Measurements from ENCODE around the gene GPR39.
A peak's percentile ranks its signal among the peaks of the same experiment; 100 is the strongest.

GPR39 gene

DNA sequence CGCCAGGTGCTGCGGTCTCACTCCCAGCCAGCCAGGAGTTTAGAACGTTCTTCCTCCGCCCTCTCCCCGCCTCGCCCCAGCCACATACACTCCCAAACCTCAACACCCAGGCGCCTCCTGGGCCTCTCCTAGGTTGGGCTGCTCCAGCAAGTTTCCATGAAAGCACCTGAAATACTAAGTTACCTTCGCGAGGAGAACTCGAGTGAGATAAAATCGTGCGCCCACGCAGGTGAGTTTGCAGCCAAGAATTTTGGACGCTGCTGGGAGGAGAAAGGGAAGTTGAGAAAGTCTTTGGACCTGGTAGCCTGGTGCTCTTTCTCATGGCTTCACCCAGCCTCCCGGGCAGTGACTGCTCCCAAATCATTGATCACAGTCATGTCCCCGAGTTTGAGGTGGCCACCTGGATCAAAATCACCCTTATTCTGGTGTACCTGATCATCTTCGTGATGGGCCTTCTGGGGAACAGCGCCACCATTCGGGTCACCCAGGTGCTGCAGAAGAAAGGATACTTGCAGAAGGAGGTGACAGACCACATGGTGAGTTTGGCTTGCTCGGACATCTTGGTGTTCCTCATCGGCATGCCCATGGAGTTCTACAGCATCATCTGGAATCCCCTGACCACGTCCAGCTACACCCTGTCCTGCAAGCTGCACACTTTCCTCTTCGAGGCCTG is at the start of gene GPR39:
TSS of gene GPR39 (plus strand) at position 83 of the 673 bp plus-strand sequence.
- H3K4me3 ChIP-seq (ENCODE audit: low read depth, low read length): peak within 1 kb of the TSS; percentile 45
- TF ChIP-seq, protein P1, sequence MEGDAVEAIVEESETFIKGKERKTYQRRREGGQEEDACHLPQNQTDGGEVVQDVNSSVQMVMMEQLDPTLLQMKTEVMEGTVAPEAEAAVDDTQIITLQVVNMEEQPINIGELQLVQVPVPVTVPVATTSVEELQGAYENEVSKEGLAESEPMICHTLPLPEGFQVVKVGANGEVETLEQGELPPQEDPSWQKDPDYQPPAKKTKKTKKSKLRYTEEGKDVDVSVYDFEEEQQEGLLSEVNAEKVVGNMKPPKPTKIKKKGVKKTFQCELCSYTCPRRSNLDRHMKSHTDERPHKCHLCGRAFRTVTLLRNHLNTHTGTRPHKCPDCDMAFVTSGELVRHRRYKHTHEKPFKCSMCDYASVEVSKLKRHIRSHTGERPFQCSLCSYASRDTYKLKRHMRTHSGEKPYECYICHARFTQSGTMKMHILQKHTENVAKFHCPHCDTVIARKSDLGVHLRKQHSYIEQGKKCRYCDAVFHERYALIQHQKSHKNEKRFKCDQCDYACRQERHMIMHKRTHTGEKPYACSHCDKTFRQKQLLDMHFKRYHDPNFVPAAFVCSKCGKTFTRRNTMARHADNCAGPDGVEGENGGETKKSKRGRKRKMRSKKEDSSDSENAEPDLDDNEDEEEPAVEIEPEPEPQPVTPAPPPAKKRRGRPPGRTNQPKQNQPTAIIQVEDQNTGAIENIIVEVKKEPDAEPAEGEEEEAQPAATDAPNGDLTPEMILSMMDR (IDR thresholded peaks at IDR 0.05; ENCODE audit: control insufficient read depth, extremely low read depth, insufficient read depth): no peak
- DNase-seq (ENCODE audit: low read depth): no peak

DNA sequence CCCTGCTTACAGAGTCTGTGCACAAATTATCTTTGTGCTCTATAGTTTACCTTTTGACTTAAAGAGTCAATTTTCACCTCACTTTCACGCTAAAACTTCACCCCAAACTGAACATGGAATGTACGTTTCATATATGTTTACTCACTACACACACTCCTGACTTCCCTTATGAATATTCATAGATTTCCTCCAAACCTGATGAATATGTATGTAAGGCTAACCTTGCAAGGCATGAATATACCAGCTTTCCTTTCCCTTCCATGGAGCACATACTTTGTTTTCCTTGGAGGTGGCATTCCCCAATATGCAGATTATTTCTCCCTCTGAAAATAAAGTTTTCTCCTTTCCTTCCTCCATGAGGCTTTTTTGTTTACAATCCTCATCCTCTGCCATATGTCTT is 48.4 kb upstream of the GPR39 start:
- no peak overlapping the region for H3K4me3 ChIP-seq (ENCODE audit: low read depth, low read length)
- TF ChIP-seq, protein P1 (IDR thresholded peaks at IDR 0.05; ENCODE audit: control insufficient read depth, extremely low read depth, insufficient read depth): no peak
- DNase-seq (ENCODE audit: low read depth): no peak

DNA sequence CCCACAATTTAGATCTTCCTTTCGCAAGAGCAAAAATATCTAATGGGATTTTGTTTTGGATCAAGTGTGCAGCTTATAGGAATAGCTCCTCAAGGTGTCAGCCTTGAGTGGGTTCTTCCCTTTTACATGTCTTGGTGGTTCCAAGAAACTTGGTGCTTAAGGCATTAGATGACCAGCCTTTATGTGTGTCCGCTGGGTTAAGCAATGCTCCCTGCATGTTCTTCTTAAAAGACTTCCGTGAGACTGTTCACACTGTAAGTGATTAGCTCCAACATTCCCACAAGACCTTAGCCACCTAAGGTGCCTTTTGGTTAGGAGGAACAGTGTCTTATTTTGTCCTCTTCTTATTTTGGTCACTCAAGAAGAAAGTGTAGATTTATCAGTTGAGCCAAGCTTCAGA is 44.3 kb upstream of the GPR39 start:
- H3K4me3 ChIP-seq (ENCODE audit: low read depth, low read length): no peak overlapping the region
- no peak for DNase-seq (ENCODE audit: low read depth)
- TF ChIP-seq, protein P1 (IDR thresholded peaks at IDR 0.05; ENCODE audit: control insufficient read depth, extremely low read depth, insufficient read depth): no peak

DNA sequence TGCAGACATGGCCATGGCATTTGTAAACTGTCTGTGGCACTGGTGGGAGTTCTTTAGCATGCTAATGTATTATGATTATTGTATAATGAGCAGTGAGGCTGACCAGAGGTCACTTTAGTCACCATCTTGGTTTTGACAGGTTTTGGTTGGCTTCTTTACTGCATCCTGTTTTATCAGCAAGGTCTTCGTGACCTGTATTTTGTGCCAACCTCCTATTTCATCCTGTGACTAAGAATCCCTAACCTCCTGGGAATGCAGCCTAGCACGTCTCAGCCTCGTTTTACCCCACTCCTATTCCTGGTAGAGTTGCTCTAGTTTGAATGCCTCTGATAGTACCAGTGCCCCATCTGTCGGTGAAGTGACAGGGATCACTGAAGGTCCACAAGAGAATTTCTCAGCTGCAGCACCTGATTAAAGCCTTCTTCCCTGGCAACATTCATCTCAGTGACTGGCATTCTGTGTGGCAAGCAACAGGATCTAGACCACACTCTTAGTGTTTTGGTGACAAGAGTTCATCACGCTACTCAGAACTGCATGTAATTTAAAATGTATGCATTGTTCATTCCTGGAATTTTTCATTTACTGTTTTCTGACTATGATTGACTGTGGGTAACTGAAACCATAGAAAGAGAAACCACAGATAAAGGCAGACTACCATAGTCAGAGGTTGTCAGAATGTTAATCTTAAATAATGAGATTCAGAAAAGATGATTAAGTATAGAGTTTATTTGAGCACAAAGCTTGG is 43.0 kb upstream of the GPR39 start:
- DNase-seq (ENCODE audit: low read depth): no peak
- TF ChIP-seq, protein P1 (IDR thresholded peaks at IDR 0.05; ENCODE audit: control insufficient read depth, extremely low read depth, insufficient read depth): no peak

DNA sequence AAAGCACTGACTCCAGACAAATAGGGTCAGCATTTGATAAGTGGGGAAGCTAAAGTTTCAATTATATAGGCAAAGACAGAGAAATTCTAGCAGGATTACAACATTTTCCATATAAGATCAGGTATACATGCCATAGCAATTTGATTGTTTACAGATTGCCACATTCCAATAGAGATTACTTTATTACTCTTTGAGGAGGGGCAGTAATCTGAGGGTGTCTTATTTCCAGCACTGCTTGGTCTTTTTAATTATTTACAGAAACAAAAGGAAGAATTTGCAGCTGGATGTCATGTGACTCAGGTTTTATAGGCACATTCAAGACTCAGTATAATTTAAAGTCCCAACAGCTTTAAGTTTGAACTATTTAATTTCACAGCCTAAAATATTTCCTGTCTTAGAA is 42.5 kb upstream of the GPR39 start:
- TF ChIP-seq, protein P1 (IDR thresholded peaks at IDR 0.05; ENCODE audit: control insufficient read depth, extremely low read depth, insufficient read depth): no peak
- no peak overlapping the region for H3K4me3 ChIP-seq (ENCODE audit: low read depth, low read length)
- no peak for DNase-seq (ENCODE audit: low read depth)

More for the DNA sequence above, 43.0 kb upstream of the GPR39 start:
- no peak overlapping the region for H3K4me3 ChIP-seq (ENCODE audit: low read depth, low read length)

DNA sequence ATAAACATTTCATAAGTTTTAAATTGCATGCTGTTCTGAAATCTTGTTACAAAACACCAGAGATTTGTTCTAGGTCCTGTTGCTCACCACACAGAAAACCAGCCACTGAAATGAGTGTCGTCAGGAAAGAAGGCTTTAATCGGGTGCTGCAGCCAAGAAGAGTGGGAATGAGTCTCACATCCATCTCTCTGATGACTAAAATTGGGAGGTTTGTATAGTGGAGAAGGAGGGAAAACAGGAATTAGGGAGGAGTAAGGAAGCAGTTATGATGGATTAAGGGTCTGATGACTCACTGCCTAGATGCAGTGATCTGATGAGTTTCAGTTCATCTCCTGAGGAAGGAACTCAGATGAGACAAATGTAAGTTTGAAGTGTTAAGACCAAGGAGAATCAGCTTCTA is 42.1 kb upstream of the GPR39 start:
- no peak for DNase-seq (ENCODE audit: low read depth)
- no peak overlapping the region for H3K4me3 ChIP-seq (ENCODE audit: low read depth, low read length)
- TF ChIP-seq, protein P1 (IDR thresholded peaks at IDR 0.05; ENCODE audit: control insufficient read depth, extremely low read depth, insufficient read depth): no peak
